ENCODE measurements around the gene MSI2.

The MSI2 gene

GRCh38 chr17:57582881-57583756 lies 326.8 kb downstream of the MSI2 start:
- in situ Hi-C loops (cut with MboI; ENCODE audit: low sequenced_read_pairs), result no loop called here

- in situ Hi-C loops (cut with MboI; ENCODE audit: low sequenced_read_pairs), result no loop called here
Observed at GRCh38 chr17:57584050-57584551, 327.8 kb downstream of the MSI2 start.

- in situ Hi-C loops (cut with MboI; ENCODE audit: low sequenced_read_pairs), result no loop called here
Observed at GRCh38 chr17:57585341-57586195, 329.2 kb downstream of the MSI2 start.

GRCh38 chr17:57586196-57586740 lies 329.9 kb downstream of the MSI2 start:
- in situ Hi-C loops (cut with MboI; ENCODE audit: low sequenced_read_pairs), result no loop called here

- in situ Hi-C loops (cut with MboI; ENCODE audit: low sequenced_read_pairs), result no loop called here
Observed at GRCh38 chr17:57586742-57587141, 330.4 kb downstream of the MSI2 start.

- in situ Hi-C loops (cut with MboI; ENCODE audit: low sequenced_read_pairs), result no loop called here
Observed at GRCh38 chr17:57587193-57587969, 331.1 kb downstream of the MSI2 start.

GRCh38 chr17:57588086-57588485 lies 331.8 kb downstream of the MSI2 start:
- in situ Hi-C loops (cut with MboI; ENCODE audit: low sequenced_read_pairs), result no loop called here

- in situ Hi-C loops (cut with MboI; ENCODE audit: low sequenced_read_pairs), result no loop called here
Observed at GRCh38 chr17:57589151-57590034, 333.1 kb downstream of the MSI2 start.

GRCh38 chr17:57593739-57594462 lies 337.6 kb downstream of the MSI2 start:
- in situ Hi-C loops (cut with MboI; ENCODE audit: low sequenced_read_pairs), result no loop called here

GRCh38 chr17:57594767-57595166 lies 338.4 kb downstream of the MSI2 start:
- in situ Hi-C loops (cut with MboI; ENCODE audit: low sequenced_read_pairs), result no loop called here

- in situ Hi-C loops (cut with MboI; ENCODE audit: low sequenced_read_pairs), result no loop called here
Observed at GRCh38 chr17:57595426-57595825, 339.1 kb downstream of the MSI2 start.

- in situ Hi-C loops (cut with MboI; ENCODE audit: low sequenced_read_pairs), result no loop called here
Observed at GRCh38 chr17:57595947-57596695, 339.8 kb downstream of the MSI2 start.

GRCh38 chr17:57597101-57597500 lies 340.8 kb downstream of the MSI2 start:
- in situ Hi-C loops (cut with MboI; ENCODE audit: low sequenced_read_pairs), result no loop called here

- in situ Hi-C loops (cut with MboI; ENCODE audit: low sequenced_read_pairs), result no loop called here
Observed at GRCh38 chr17:57597531-57598453, 341.5 kb downstream of the MSI2 start.

- in situ Hi-C loops (cut with MboI; ENCODE audit: low sequenced_read_pairs), result no loop called here
Observed at GRCh38 chr17:57599271-57600045, 343.1 kb downstream of the MSI2 start.

GRCh38 chr17:57600074-57600473 lies 343.8 kb downstream of the MSI2 start:
- in situ Hi-C loops (cut with MboI; ENCODE audit: low sequenced_read_pairs), result no loop called here

All from HL-60/S4 treated with retinoic acid at 250 ng/mL for 4 days and 3 days (cell line).